ENCODE data around the gene DDX31.

The DDX31 gene

GRCh38 chr9:132547436-132547835 lies 122.3 kb downstream of the DDX31 start:
- no peak overlapping the region for H3K4me3 Mint-ChIP-seq
- H3K4me1 Mint-ChIP-seq = no peaks in the 10 kb centered on the region
- ATAC-seq = no peak
- no peak for DNase-seq (ENCODE audit: low spot score in 2 of 2)
- no peaks in the 10 kb centered on the region for H3K36me3 Mint-ChIP-seq
- no peak overlapping the region for H3K27ac Mint-ChIP-seq
- H3K9me3 Mint-ChIP-seq = no peaks in the 10 kb centered on the region

GRCh38 chr9:132547052-132547431 lies 122.7 kb downstream of the DDX31 start:
- Mint-ChIP-seq H3K9me3 (no peaks in the 10 kb centered on the region), H3K36me3 (no peaks in the 10 kb centered on the region), H3K27ac (no peak overlapping the region), H3K4me1 (no peaks in the 10 kb centered on the region), H3K4me3 (no peak overlapping the region)
- no peak for DNase-seq (ENCODE audit: low spot score in 2 of 2)
- no peak for ATAC-seq

- ATAC-seq (no peak), DNase-seq (ENCODE audit: low spot score in 2 of 2) (no peak)
- no peak overlapping the region for H3K27ac Mint-ChIP-seq
- H3K4me1 Mint-ChIP-seq = no peaks in the 10 kb centered on the region
- H3K4me3 Mint-ChIP-seq = no peak overlapping the region
- no peaks in the 10 kb centered on the region for H3K36me3 Mint-ChIP-seq
- H3K9me3 Mint-ChIP-seq = no peaks in the 10 kb centered on the region
Observed at GRCh38 chr9:132546148-132547051, 123.4 kb downstream of the DDX31 start.

- DNase-seq (ENCODE audit: low spot score in 2 of 2) (no peak), ATAC-seq (no peak)
- H3K9me3 Mint-ChIP-seq = no peaks in the 10 kb centered on the region
- H3K27ac Mint-ChIP-seq = no peak overlapping the region
- H3K4me1 Mint-ChIP-seq = no peaks in the 10 kb centered on the region
- H3K36me3 Mint-ChIP-seq = no peaks in the 10 kb centered on the region
- H3K4me3 Mint-ChIP-seq = no peak overlapping the region
Observed at GRCh38 chr9:132545578-132545977, 124.2 kb downstream of the DDX31 start.

GRCh38 chr9:132543960-132544359 lies 125.8 kb downstream of the DDX31 start:
- no peaks in the 10 kb centered on the region for H3K9me3 Mint-ChIP-seq
- H3K27ac Mint-ChIP-seq = no peak overlapping the region
- no peaks in the 10 kb centered on the region for H3K36me3 Mint-ChIP-seq
- ATAC-seq = no peak
- H3K4me3 Mint-ChIP-seq = no peak overlapping the region
- no peaks in the 10 kb centered on the region for H3K4me1 Mint-ChIP-seq
- DNase-seq (ENCODE audit: low spot score in 2 of 2) = no peak

GRCh38 chr9:132543251-132543650 lies 126.5 kb downstream of the DDX31 start:
- Mint-ChIP-seq H3K9me3 (no peaks in the 10 kb centered on the region), H3K27ac (no peak overlapping the region), H3K36me3 (no peaks in the 10 kb centered on the region), H3K4me3 (no peak overlapping the region), H3K4me1 (no peaks in the 10 kb centered on the region)
- no peak for DNase-seq (ENCODE audit: low spot score in 2 of 2)
- ATAC-seq = no peak

Measured in stimulated activated effector memory CD8-positive, alpha-beta T cell treated with anti-CD3 and anti-CD28 coated beads, Interleukin-12 subunit alpha, Interleukin-12 subunit beta, amount 100 ng/mL, for 72 hours (primary cell).